Measurements from ENCODE around the gene PARP2. TPM values are rescaled to one million over a fixed set of nuclear protein-coding genes. Genes with fewer than 3 reads are reported as not detected.

Gene PARP2
- polyA plus RNA-seq, 3 donors from 2014 or later = 8.1 to 12.8 (median 10.4) TPM

- no peak overlapping the region for H3K4me3 Mint-ChIP-seq
- DNase-seq = no peak
- H3K9me3 Mint-ChIP-seq = no peaks in the 10 kb centered on the region
- peaks cover 30 to 56% (median 32%) of the 10 kb centered on the region in 3 donors for H3K36me3 Mint-ChIP-seq
- H3K27me3 Mint-ChIP-seq (ENCODE audit: low read depth in 3 of 3) = no peaks in the 10 kb centered on the region
- no peak overlapping the region for H3K27ac Mint-ChIP-seq
- no peaks in the 10 kb centered on the region for H3K4me1 Mint-ChIP-seq
Measured at GRCh38 chr14:20388159-20388558, 44.7 kb downstream of the PARP2 start.

GRCh38 chr14:20391505-20391904, 48.1 kb downstream of the PARP2 start:
- H3K4me1 Mint-ChIP-seq = no peaks in the 10 kb centered on the region
- no peak overlapping the region for H3K27ac Mint-ChIP-seq
- H3K36me3 Mint-ChIP-seq = peaks cover 29 to 57% (median 41%) of the 10 kb centered on the region in 3 donors
- H3K9me3 Mint-ChIP-seq = no peaks in the 10 kb centered on the region
- no peak overlapping the region for H3K4me3 Mint-ChIP-seq
- peaks cover 0 to 4% (median 0%) of the 10 kb centered on the region in 3 donors for H3K27me3 Mint-ChIP-seq (ENCODE audit: low read depth in 3 of 3)
- no peak for DNase-seq

- DNase-seq = no peak
- Mint-ChIP-seq H3K27me3 (ENCODE audit: low read depth in 3 of 3) (peaks cover 0 to 4% (median 2%) of the 10 kb centered on the region in 3 donors), H3K4me3 (no peak overlapping the region), H3K27ac (no peak overlapping the region), H3K36me3 (peaks cover 23 to 52% (median 31%) of the 10 kb centered on the region in 3 donors), H3K9me3 (no peaks in the 10 kb centered on the region), H3K4me1 (no peaks in the 10 kb centered on the region)
Measured at GRCh38 chr14:20397511-20397910, 54.1 kb downstream of the PARP2 start.

- Mint-ChIP-seq H3K9me3 (no peaks in the 10 kb centered on the region), H3K27ac (peak overlapping the region in 3 of 6 donors; percentile 2 to 15 (median 14)), H3K36me3 (peaks cover 15 to 62% (median 33%) of the 10 kb centered on the region in 3 donors), H3K4me3 (no peak overlapping the region), H3K27me3 (ENCODE audit: low read depth in 3 of 3) (peaks cover 0 to 4% (median 2%) of the 10 kb centered on the region in 3 donors), H3K4me1 (peaks cover 6 to 10% of the 10 kb centered on the region in 2 donors)
- DNase-seq = no peak
Measured at GRCh38 chr14:20400589-20400964, 57.1 kb downstream of the PARP2 start.

GRCh38 chr14:20400965-20401593, 57.6 kb downstream of the PARP2 start:
- peaks cover 15 to 57% (median 30%) of the 10 kb centered on the region in 3 donors for H3K36me3 Mint-ChIP-seq
- peak overlapping the region in 3 of 6 donors; percentile 2 to 35 (median 3) for H3K27ac Mint-ChIP-seq
- DNase-seq = no peak
- H3K9me3 Mint-ChIP-seq = no peaks in the 10 kb centered on the region
- peaks cover 7 to 14% of the 10 kb centered on the region in 2 donors for H3K4me1 Mint-ChIP-seq
- peaks cover 0 to 2% (median 0%) of the 10 kb centered on the region in 3 donors for H3K27me3 Mint-ChIP-seq (ENCODE audit: low read depth in 3 of 3)
- H3K4me3 Mint-ChIP-seq = no peak overlapping the region

- no peak overlapping the region for H3K27ac Mint-ChIP-seq
- H3K36me3 Mint-ChIP-seq = peaks cover 15 to 56% (median 32%) of the 10 kb centered on the region in 3 donors
- H3K9me3 Mint-ChIP-seq = no peaks in the 10 kb centered on the region
- H3K4me3 Mint-ChIP-seq = no peak overlapping the region
- H3K27me3 Mint-ChIP-seq (ENCODE audit: low read depth in 3 of 3) = peaks cover 0 to 2% (median 0%) of the 10 kb centered on the region in 3 donors
- H3K4me1 Mint-ChIP-seq = peaks cover 11 to 23% of the 10 kb centered on the region in 2 donors
- DNase-seq = no peak
Measured at GRCh38 chr14:20403521-20403920, 60.1 kb downstream of the PARP2 start.

Other genes starting within 250 kb of the PARP2 start
- gene OR4K17, start 232.9 kb upstream of the PARP2 start, polyA plus RNA-seq = not detected
- not detected for gene OR4N5, start 204.8 kb upstream of the PARP2 start, polyA plus RNA-seq
- not detected for gene OR11G2, start 152.7 kb upstream of the PARP2 start, polyA plus RNA-seq
- not detected for gene OR11H6, start 119.9 kb upstream of the PARP2 start, polyA plus RNA-seq
- gene OR11H7, start 114.7 kb upstream of the PARP2 start, polyA plus RNA-seq = not detected
- gene OR11H4, start 104.3 kb upstream of the PARP2 start, polyA plus RNA-seq = not detected
- 10 to 100 TPM; 24.3 to 42.4 (median 25.9) TPM for gene TTC5, start 37.7 kb upstream of the PARP2 start, polyA plus RNA-seq
- gene CCNB1IP1, start 10.4 kb upstream of the PARP2 start, polyA plus RNA-seq = 10 to 100 TPM; 11.0 to 16.2 (median 14.9) TPM
- 1 to 10 TPM in 2 of 3 donors, not detected in 1; 4.2 to 8.1 TPM for gene TEP1, start 69.9 kb downstream of the PARP2 start, polyA plus RNA-seq
- gene KLHL33, start 92.5 kb downstream of the PARP2 start, polyA plus RNA-seq = under 1 TPM in 1 of 3 donors, not detected in 2; 0.21 TPM
- 10 to 100 TPM; 40.2 to 49.4 (median 45.5) TPM for gene OSGEP, start 111.2 kb downstream of the PARP2 start, polyA plus RNA-seq
- gene APEX1, start 111.6 kb downstream of the PARP2 start, polyA plus RNA-seq = 10 to 100 TPM; 85.6 to 95.6 (median 93.3) TPM
- gene PIP4P1, start 117.8 kb downstream of the PARP2 start, polyA plus RNA-seq = 10 to 100 TPM; 17.7 to 29.2 (median 26.2) TPM
- gene PNP, start 125.8 kb downstream of the PARP2 start, polyA plus RNA-seq = 10 to 100 TPM; 38.8 to 71.6 (median 69.6) TPM
- gene RNASE10, start 161.9 kb downstream of the PARP2 start, polyA plus RNA-seq = not detected
- gene RNASE9, start 217.4 kb downstream of the PARP2 start, polyA plus RNA-seq = not detected
- gene RNASE11, start 244.4 kb downstream of the PARP2 start, polyA plus RNA-seq = not detected
- not detected for gene RNASE12, start 247.7 kb downstream of the PARP2 start, polyA plus RNA-seq